IPS-15b (cell line): ENCODE data around the gene DERA.
"Not testable (repeated sequence)": the region's sequence is repeated elsewhere in the genome, so short reads cannot be mapped to it uniquely, and the experiment has no call there.

Experiments
- H3K27me3 ChIP-seq: one replicate; pipeline ENCODE4 v1.6.1; 2013; ENCODE audit warnings: low read length; ENCODE audit not compliant: control insufficient read depth, insufficient read depth
- H3K36me3 ChIP-seq: one replicate; pipeline ENCODE4 v1.6.1; 2013; ENCODE audit warnings: low read length; ENCODE audit not compliant: control insufficient read depth, insufficient read depth
- H3K4me1 ChIP-seq: one replicate; pipeline ENCODE4 v1.6.1; 2013; ENCODE audit warnings: mild to moderate bottlenecking, low read length; ENCODE audit not compliant: control insufficient read depth, insufficient read depth
- H3K4me3 ChIP-seq: one replicate; pipeline ENCODE4 v1.5.1; 2013; ENCODE audit warnings: low read depth, low read length
- H3K9ac ChIP-seq: one replicate; pipeline ENCODE4 v1.6.1; 2013; ENCODE audit warnings: low read depth, mild to moderate bottlenecking, low read length
- H3K9me3 ChIP-seq: one replicate; pipeline ENCODE4 v1.6.1; 2013; ENCODE audit warnings: mild to moderate bottlenecking, low read length; ENCODE audit not compliant: control insufficient read depth, insufficient read depth

DERA gene

DNA sequence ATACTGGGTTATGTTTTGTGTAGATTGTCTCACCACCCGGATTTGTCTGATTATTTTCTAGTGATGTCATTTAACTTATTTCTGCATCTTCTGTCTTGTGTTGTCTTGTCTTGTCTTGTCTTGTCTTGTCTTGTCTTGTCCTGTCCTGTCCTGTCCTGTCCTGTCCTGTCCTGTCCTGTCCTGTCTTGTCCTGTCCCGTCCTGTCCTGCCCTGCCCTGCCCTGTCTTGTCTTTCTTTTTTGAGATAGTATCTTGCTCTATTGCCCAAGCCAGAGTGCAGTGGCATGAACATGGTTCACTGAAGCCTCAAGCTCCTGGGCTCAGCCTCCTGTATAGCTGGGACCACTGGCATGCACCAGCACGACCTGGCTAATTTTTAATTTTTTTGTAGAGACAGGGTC lies 25.6 kb downstream of the DERA start:
- Histone ChIP-seq H3K4me3 (no peak overlapping the region), H3K4me1 (no peaks in the 10 kb centered on the region), H3K36me3 (no peaks in the 10 kb centered on the region), H3K9ac (no peak overlapping the region), H3K27me3 (no peaks in the 10 kb centered on the region), H3K9me3 (no peaks in the 10 kb centered on the region)

GRCh38 chr12:15937902-15938301 lies 26.8 kb downstream of the DERA start:
- no peak overlapping the region for H3K4me3 ChIP-seq
- no peak overlapping the region for H3K9ac ChIP-seq
- H3K9me3 ChIP-seq: no peaks in the 10 kb centered on the region

DNA sequence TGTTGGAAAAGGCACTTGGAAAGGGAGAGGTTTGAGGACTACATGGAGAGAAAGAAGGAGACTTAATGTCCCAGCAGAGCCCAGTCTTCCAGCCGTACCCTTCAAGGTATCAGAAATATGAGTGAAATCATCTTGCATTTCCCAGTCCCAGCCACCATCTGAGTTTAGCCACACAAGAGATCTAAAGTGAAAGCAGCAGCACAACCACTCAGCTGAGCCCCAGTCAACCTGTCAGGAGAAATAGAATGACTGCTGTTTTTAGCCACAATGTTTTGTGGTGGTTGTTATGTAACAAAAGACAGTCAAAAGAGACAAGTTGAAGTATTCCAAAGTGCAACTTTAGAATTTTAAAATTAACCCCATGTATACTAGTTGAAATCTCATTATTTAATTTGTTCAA lies 28.0 kb downstream of the DERA start:
- Histone ChIP-seq H3K4me3 (no peak overlapping the region), H3K4me1 (no peaks in the 10 kb centered on the region), H3K9ac (no peak overlapping the region), H3K36me3 (no peaks in the 10 kb centered on the region), H3K27me3 (no peaks in the 10 kb centered on the region), H3K9me3 (no peaks in the 10 kb centered on the region)

More at GRCh38 chr12:15937902-15938301, 26.8 kb downstream of the DERA start:
- Histone ChIP-seq H3K27me3 (no peaks in the 10 kb centered on the region), H3K36me3 (no peaks in the 10 kb centered on the region), H3K4me1 (no peaks in the 10 kb centered on the region)

GRCh38 chr12:15942475-15942874 lies 31.3 kb downstream of the DERA start:
- Histone ChIP-seq H3K9me3 (no peaks in the 10 kb centered on the region), H3K27me3 (no peaks in the 10 kb centered on the region), H3K4me3 (no peak overlapping the region), H3K4me1 (no peaks in the 10 kb centered on the region), H3K36me3 (no peaks in the 10 kb centered on the region), H3K9ac (no peak overlapping the region)

DNA sequence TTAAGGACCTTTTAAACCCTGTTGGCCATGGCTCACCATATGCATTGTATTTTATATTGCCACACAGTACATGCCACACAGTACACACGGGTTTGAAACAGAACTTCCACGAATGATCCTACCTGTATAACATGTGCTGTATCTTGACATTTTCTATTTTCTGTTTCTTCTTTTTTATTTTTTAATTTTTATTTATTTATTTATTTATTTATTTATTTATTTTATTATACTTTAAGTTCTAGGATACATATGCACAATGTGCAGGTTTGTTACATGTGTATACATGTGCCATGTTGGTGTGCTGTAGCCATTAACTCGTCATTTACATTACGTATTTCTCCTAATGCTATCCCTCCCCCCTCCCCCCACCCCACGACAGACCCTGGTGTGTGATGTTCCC lies 32.4 kb downstream of the DERA start:
- H3K27me3 ChIP-seq, H3K9ac ChIP-seq, H3K9me3 ChIP-seq, H3K4me3 ChIP-seq, H3K4me1 ChIP-seq, H3K36me3 ChIP-seq: not testable (repeated sequence)

DNA sequence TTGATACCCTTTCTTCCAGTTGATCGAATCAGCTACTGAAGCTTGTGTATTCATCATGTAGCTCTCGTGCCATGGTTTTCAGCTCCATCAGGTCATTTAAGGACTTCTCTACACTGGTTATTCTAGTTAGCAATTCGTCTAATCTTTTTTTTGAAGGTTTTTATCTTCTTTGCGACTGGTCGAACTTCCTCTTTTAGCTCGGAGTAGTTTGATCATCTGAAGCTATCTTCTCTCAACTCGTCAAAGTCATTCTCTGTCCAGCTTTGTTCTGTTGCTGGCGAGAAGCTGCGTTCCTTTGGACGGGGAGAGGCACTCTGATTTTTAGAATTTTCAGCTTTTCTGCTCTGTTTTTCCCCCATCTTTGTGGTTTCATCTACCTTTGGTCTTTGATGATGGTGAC lies 37.3 kb downstream of the DERA start:
- not testable (repeated sequence) for H3K4me3 ChIP-seq, H3K9ac ChIP-seq

GRCh38 chr12:15955281-15955680 lies 44.1 kb downstream of the DERA start:
- Histone ChIP-seq H3K9ac (no peak overlapping the region), H3K36me3 (no peaks in the 10 kb centered on the region), H3K9me3 (no peaks in the 10 kb centered on the region), H3K27me3 (no peaks in the 10 kb centered on the region), H3K4me3 (no peak overlapping the region), H3K4me1 (peaks cover 2% of the 10 kb centered on the region)

More for the DNA sequence above, 37.3 kb downstream of the DERA start:
- H3K36me3 ChIP-seq, H3K9me3 ChIP-seq, H3K27me3 ChIP-seq, H3K4me1 ChIP-seq: not testable (repeated sequence)

DNA sequence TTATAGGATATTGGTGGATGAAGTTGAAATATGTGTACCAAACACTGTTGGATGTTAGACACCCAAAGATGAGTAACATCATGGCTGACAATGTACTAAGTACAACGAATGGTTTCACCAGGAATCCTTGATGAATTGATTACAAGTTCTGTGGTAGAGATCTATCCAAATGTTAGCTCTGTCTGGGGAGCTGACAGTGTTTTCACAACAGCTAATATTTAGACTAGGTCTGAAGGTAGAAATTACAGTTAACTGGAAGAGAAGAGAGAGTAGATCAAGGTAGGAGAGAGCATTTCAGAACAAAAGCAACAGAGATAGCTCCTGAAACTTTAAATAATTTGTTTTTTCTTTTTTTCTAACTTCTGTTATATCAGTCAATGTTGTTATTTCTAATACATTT lies 44.9 kb downstream of the DERA start:
- Histone ChIP-seq H3K27me3 (no peaks in the 10 kb centered on the region), H3K9me3 (no peaks in the 10 kb centered on the region), H3K4me3 (no peak overlapping the region), H3K4me1 (peaks cover 2% of the 10 kb centered on the region), H3K9ac (no peak overlapping the region), H3K36me3 (no peaks in the 10 kb centered on the region)

GRCh38 chr12:15956413-15957185 lies 45.5 kb downstream of the DERA start:
- Histone ChIP-seq H3K9me3 (no peaks in the 10 kb centered on the region), H3K36me3 (no peaks in the 10 kb centered on the region), H3K27me3 (no peaks in the 10 kb centered on the region), H3K9ac (no peak overlapping the region), H3K4me1 (peaks cover 2% of the 10 kb centered on the region), H3K4me3 (no peak overlapping the region)

- no peak overlapping the region for H3K9ac ChIP-seq
- H3K4me3 ChIP-seq: no peak overlapping the region
These were observed 51.6 kb downstream of the DERA start for GRCh38 chr12:15962760-15963159.

DNA sequence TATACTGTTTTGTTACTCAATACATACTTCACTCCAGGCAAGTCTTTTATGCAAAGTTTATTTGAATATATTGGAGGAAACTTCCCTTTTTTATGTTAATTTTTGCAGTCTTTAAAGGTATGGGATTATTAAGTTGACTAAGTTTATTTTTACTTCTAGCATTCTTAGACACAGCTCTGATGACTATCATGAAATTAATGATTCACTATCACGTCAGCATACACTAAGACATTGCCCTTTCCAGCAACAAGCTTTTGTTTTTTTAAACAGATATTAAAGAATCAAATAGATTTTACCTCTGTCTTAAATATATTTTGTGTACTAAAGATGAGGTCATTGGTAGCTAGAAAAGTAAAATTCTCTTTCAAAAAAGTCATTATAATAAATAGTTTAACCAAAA lies 52.1 kb downstream of the DERA start:
- Histone ChIP-seq H3K27me3 (no peaks in the 10 kb centered on the region), H3K4me3 (no peak overlapping the region), H3K9me3 (no peaks in the 10 kb centered on the region), H3K9ac (no peak overlapping the region), H3K4me1 (peaks cover 7% of the 10 kb centered on the region), H3K36me3 (no peaks in the 10 kb centered on the region)

More at GRCh38 chr12:15962760-15963159, 51.6 kb downstream of the DERA start:
- Histone ChIP-seq H3K36me3 (no peaks in the 10 kb centered on the region), H3K27me3 (no peaks in the 10 kb centered on the region), H3K4me1 (peaks cover 7% of the 10 kb centered on the region), H3K9me3 (no peaks in the 10 kb centered on the region)

GRCh38 chr12:15966426-15966825 lies 55.3 kb downstream of the DERA start:
- no peak overlapping the region for H3K4me3 ChIP-seq
- H3K27me3 ChIP-seq: no peaks in the 10 kb centered on the region
- no peak overlapping the region for H3K9ac ChIP-seq
- H3K9me3 ChIP-seq: no peaks in the 10 kb centered on the region
- no peaks in the 10 kb centered on the region for H3K36me3 ChIP-seq
- H3K4me1 ChIP-seq: peaks cover 7% of the 10 kb centered on the region
